ENCODE results near the gene SHISAL2A.
"Not testable (repeated sequence)": the region's sequence is repeated elsewhere in the genome, so short reads cannot be mapped to it uniquely, and the experiment has no call there.

SHISAL2A gene

DNA sequence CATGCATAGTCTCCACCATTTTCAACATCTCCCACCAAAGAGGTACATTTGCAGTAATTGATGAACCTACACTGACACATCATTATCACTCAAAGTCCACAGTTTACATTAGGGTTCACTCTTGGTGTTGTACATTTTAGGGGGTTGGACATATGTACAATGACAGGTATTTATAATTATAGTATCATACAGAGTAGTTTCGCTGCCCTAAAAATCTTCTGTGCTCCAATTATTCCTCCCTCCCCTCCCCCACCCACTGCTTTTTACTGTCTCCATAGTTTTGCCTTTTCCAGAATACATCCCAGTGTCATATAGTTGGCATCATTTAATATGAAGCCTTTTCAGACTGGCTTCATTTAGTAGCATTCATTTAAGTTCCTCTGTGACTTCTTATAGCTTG, 51.6 kb downstream of the SHISAL2A start:
- no peak for DNase-seq (ENCODE audit: low spot score)

DNA sequence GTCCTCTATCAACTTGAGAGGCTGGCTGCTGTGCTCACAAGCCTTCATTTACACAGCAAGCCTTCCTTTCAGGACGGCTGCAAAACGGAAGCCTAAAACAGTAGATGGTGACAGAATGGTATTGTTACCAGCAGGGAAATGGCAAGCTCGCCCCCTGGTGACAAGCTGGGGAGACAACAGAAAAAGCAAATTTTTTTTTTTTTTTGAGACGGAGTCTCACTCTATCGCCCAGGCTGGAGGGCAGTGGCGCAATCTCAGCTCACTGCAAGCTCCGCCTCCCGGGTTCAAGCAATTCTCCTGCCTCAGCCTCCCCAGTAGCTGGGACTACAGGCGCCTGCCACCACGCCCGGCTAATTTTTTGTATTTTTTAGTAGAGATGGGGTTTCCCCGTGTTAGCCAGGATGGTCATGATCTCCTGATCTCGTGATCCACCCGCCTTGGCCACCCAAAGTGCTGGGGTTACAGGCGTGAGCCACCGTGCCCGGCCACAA, 53.3 kb downstream of the SHISAL2A start:
- not testable (repeated sequence) for DNase-seq (ENCODE audit: low spot score)

DNA sequence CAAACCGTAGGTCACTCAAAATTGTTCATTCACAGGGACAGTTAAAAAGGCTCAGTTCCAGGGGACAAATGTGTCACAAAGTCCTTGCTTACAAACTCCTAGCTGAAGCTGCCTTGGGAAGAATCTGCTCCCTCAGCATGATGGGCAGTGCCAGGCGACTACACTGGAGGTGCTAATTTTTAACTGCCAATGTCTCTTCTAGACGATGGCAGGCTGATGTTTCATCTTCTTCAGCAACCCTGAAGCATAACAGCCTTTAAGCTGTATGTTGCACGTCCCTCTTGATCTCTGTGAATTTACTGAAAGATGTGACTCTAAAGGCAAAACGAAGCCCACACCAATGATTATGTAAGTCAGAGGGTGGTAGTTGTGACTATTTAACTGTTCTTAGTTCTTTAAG, 53.9 kb downstream of the SHISAL2A start:
- no peak for DNase-seq (ENCODE audit: low spot score)

DNA sequence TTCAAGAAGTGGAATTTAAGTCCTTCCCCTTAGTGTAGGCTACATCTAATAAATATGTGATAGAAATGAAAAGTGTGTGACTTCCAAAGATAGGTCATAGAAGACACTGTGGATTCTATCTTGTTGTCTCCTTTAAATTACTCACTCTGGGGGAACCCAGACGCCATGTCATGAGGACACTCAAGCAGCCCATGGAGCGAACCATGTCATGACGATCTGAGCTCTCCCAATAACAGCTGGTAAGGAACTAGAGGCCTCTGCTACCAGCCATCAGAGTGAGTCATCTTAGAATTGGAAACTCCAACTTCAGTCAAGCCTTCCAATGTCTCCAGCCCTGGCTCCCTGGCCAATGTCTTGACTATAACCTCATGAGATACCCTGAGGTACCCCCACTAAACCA, 58.9 kb downstream of the SHISAL2A start:
- DNase-seq (ENCODE audit: low spot score) = no peak

DNA sequence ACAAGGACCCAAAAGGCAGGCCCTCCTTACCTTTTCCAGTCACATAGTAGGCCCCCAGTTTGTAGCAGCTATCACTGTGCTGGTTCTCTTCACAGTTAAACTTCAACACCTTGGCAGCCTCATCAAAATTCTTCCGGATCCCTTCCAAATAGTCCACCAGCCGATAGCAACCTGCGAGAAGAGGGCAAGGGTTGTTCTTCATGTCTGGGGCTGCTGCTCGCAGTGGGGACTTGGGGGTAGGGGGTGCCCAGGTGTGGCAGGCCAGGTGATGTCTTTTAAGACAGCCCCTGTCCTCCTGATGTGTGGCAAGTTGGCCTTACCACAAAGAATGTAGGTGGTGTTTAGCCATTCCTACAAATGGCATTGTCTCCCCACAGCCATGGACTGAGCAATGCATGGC, 59.7 kb downstream of the SHISAL2A start:
- DNase-seq (ENCODE audit: low spot score) = no peak

DNA sequence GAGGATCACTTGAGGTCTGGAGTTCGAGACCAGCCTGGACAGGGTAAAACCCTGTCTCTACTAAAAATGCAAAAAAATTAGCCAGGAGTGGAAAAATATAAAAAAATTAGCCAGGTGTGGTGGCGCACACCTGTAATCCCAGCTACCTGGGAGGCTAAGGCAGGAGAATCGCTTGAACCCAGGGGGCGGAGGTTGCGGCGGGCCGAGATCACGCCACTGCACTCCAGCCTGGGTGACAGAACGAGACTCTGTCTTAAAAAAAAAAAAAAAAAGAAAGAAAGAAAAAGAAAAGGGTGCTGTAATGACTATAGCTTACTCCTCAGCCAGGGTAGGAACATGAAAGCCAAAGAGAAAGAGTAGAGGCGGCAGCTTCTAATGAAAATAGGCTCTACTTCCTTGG, 60.4 kb downstream of the SHISAL2A start:
- not testable (repeated sequence) for DNase-seq (ENCODE audit: low spot score)

DNA sequence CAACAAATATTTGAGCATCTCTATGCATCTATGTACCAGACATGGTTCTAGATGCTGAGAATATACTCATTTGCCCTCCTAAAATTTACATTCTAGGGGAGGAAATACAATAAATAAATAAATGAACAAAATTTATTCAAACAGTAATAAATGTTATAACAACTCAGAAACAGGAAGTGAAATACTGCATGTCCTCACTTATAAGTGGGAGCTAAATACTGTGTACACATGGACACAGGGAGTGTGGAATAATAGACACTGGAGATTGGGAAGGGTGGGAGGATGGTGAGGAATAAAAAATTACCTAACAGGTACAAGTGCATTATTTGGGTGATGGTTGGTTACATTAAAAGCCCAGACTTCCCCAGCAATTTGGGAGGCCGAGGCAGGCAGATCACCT, 60.9 kb downstream of the SHISAL2A start:
- no peak for DNase-seq (ENCODE audit: low spot score)

DNA sequence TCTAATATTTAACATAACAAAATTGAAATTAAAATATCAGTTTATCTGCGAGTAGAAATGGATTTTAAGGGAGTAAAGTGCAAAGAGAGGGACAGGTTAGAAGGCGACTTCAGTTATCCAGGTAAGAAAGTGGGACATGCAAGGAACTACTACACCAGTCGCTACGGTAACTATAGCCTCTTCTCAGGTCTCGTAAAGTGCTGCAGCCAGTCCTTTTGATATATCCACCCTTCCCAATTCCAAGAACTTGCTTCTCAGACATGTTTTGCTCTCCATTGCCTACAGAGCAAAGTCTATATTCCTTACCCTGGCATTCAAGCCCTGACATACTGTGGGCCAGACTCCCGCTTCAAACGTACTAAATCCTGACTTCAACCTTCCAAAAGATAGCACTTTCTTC, 62.7 kb downstream of the SHISAL2A start:
- DNase-seq (ENCODE audit: low spot score) = no peak

DNA sequence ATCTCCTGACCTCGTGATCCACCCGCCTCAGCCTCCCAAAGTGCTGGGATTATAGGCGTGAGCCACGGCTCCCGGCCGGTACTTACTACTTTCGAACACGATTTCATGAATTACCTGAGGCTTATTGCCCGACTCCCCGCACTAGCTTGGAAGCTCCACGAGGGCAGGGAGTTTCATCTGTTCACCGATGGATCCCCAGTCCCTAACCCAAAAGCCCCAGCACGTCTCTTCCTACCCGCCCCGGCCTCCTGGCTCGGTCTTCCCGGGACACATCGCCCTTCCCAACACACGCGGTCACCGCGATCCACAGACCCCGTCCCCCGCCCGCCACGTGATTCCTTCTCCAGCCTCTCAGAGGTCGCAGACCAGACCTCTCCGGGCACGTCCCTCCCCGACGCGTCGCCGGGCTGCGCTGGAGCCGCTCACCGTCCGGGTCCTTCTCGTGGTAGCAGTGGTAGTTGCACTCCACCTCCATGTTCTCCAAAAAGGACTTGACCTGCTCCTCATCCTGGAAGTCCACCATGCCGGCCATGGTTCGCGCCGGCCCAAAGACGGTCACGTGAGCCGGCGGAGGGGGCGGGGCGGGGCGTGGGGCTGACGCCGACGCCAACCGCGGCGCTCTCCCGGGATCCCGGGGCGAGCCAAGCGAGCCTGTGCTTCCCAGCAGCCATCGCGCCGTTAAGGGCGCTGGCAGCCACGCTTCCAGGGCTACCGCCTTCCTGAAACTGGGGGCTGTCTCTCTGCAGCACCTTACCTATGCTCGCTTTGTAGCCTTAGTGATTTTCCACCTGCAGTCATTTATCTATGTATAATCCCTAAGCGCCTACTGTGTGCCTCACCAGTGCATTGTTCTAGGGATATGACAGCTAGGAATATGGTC, 65.1 kb downstream of the SHISAL2A start, which contains the start of gene COA7:
TSS of gene COA7 (minus strand) at position 553 of the 880 bp plus-strand sequence. CDS start at position 532, 21 bp downstream.
- DNase-seq (ENCODE audit: low spot score) = peak; percentile 90

DNA sequence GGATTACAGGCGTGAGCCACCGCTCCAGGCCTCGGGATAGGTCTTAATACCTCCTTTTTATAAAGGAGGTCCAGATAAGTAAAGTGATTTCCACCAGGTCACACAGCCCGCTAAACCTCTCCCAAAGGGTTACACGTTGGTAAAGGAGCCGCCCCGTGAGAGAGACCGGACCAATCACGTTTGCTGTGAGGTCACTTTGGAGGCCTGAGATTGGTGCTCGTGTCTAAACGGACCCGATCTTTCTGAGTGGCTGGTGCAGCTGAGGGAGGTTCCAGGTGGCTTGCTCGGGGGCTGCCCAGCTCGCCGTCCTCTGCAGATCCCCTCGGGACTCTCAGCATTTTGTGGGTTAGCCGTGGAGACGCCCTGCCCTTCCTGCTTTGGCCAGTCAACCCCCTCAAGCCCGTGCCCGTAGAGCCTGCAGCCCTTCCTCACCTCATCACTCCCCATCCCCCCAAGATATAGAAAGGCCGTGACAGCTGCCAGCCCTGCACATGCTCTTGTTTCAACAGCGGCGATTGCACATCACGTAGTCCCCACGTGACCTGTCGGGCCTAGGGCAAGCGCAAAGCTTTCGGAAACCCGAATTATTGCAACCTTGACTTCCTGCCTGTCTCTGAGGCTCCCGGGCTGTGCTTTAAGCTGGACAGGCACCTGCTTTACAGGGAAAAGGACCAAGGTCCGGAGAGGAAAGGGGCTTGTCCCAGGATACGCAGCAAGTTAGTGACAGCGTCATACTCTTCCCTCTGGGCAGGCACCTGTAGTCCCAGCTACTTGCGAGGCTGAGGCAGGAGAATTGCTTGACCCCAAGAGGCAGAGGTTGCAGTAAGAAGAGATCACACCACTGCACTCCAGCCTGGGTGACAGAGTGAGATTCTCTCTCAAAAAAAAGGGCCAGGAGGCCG, 70.2 kb downstream of the SHISAL2A start:
- DNase-seq (ENCODE audit: low spot score) = peak; percentile 86

DNA sequence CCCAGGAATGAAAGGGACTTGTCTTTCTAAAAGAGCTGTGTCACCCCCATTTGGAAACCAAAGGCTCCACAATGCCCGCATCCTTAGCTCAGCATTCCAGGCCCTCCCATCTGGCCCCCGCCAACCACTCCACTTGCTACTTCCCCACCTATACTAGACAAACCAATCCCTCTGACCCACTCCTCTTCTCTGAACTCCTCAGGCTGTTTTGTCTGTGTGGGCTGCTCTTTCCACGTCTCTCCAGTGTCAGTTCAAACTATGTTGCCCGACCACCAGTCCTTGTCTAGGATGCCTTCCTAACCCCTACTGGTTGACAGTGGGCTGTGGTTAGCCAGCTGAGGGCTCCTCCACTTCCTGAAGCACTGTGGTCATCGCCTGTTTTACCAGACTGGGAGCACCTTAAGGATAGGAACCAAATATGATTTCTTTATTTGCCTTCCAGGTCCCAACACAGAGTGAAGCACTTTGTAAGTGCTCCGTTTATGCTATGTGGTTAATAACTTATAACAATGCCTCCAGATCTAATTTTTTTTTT, 73.2 kb downstream of the SHISAL2A start:
- no peak for DNase-seq (ENCODE audit: low spot score)
